Neural cell (in vitro differentiated cells): Measurements from ENCODE around the gene FAM53B. TPM values are rescaled to one million over a fixed set of nuclear protein-coding genes. Genes with fewer than 3 reads are reported as not detected.

Experiments used
- H2AFZ ChIP-seq: fragments of 200-600, 300-800 bp; sonication (generic), shearing (Covaris generic); 2 replicates; pipeline ENCODE4 v1.6.0; 2014; ENCODE audit warnings: low read depth, mild to moderate bottlenecking, antibody characterized with exemption, low read length, moderate library complexity
- H3F3A ChIP-seq: fragments of 200-600 bp; shearing (Covaris generic); 2 replicates; pipeline ENCODE4 v1.6.1; 2016; ENCODE audit warnings: mild to moderate bottlenecking, moderate library complexity, mixed read lengths, antibody characterized with exemption, low read length; ENCODE audit not compliant: insufficient read depth, poor library complexity, severe bottlenecking
- H3K27ac ChIP-seq: fragments of 200-600, 300-800 bp; sonication (generic), shearing (Covaris generic); 2 replicates; pipeline ENCODE4 v1.5.1; 2014; ENCODE audit warnings: mild to moderate bottlenecking, low read length, moderate library complexity
- H3K27me3 ChIP-seq: fragments of 300-800, 200-600 bp; sonication (generic), shearing (Covaris generic); 2 replicates; pipeline ENCODE4 v1.6.0; 2014; ENCODE audit warnings: mild to moderate bottlenecking, low read depth, low read length, moderate library complexity; ENCODE audit not compliant: insufficient read depth
- H3K36me3 ChIP-seq: fragments of 300-800, 200-600 bp; sonication (generic), shearing (Covaris generic); 2 replicates; pipeline ENCODE4 v1.5.1; 2014; ENCODE audit warnings: mild to moderate bottlenecking, antibody characterized with exemption, low read length, moderate library complexity; ENCODE audit not compliant: insufficient read depth
- H3K4me2 ChIP-seq: fragments of 300-800, 200-600 bp; sonication (generic), shearing (Covaris generic); 2 replicates; pipeline ENCODE4 v1.6.0; 2014; ENCODE audit warnings: mild to moderate bottlenecking, low read length
- H3K4me3 ChIP-seq: fragments of 300-800, 200-600 bp; sonication (generic), shearing (Covaris generic); 2 replicates; pipeline ENCODE4 v1.5.1; 2014; ENCODE audit warnings: mild to moderate bottlenecking, low read length, moderate library complexity
- H3K79me2 ChIP-seq: fragments of 200-600 bp; shearing (Covaris generic); replicated peaks from 2 replicates; pipeline ENCODE4 v1.6.0; 2014; ENCODE audit warnings: mild to moderate bottlenecking, low read length, moderate library complexity; ENCODE audit not compliant: insufficient read depth
- H3K9ac ChIP-seq: fragments of 300-800, 200-600 bp; sonication (generic), shearing (Covaris generic); 2 replicates; pipeline ENCODE4 v1.6.1; 2016; ENCODE audit warnings: mild to moderate bottlenecking, low read length, mixed read lengths
- H3K9me2 ChIP-seq: fragments of 200-600 bp; shearing (Covaris generic); 2 replicates; pipeline ENCODE4 v1.6.1; 2016; ENCODE audit warnings: mild to moderate bottlenecking, low read length, mixed read lengths; ENCODE audit not compliant: insufficient read depth
- H3K9me3 ChIP-seq: fragments of 200-600, 300-800 bp; sonication (generic), shearing (Covaris generic); 2 replicates; pipeline ENCODE4 v1.6.1; 2016; ENCODE audit warnings: mild to moderate bottlenecking, mixed run types, low read length, moderate library complexity, mixed read lengths
- H4K20me1 ChIP-seq: fragments of 200-600 bp; shearing (Covaris generic); 2 replicates; pipeline ENCODE4 v1.6.1; 2016; ENCODE audit warnings: mild to moderate bottlenecking, mixed run types; ENCODE audit not compliant: insufficient read depth
- EP300 ChIP-seq: fragments of 450-650 bp; conservative IDR thresholded peaks from 2 replicates; pipeline ENCODE4 v1.6.1; 2014; ENCODE audit warnings: antibody characterized with exemption, mild to moderate bottlenecking, moderate library complexity; ENCODE audit not compliant: poor library complexity, severe bottlenecking
- EZH2 ChIP-seq: fragments of 200-600, 300-800 bp; shearing (Covaris generic), sonication (generic); IDR thresholded peaks from 2 replicates; pipeline ENCODE4 v1.6.1; 2014; ENCODE audit warnings: antibody characterized with exemption, low read length, borderline replicate concordance, mild to moderate bottlenecking; ENCODE audit not compliant: insufficient read depth, poor library complexity, severe bottlenecking
- MXI1 ChIP-seq: fragments of 450-650 bp; conservative IDR thresholded peaks from 2 replicates; pipeline ENCODE4 v1.6.1; 2014; ENCODE audit warnings: antibody characterized with exemption, mild to moderate bottlenecking; ENCODE audit not compliant: poor library complexity, severe bottlenecking
- POLR2AphosphoS5 ChIP-seq: IDR thresholded peaks from 2 replicates; pipeline ENCODE4 v1.6.1; 2012
- RAD21 ChIP-seq: fragments of 450-650 bp; conservative IDR thresholded peaks from 2 replicates; pipeline ENCODE4 v1.6.1; 2014; ENCODE audit warnings: antibody characterized with exemption, mild to moderate bottlenecking, moderate library complexity
- REST ChIP-seq: IDR thresholded peaks from 2 replicates; pipeline ENCODE4 v1.6.1; 2012; ENCODE audit warnings: borderline replicate concordance
- SMC3 ChIP-seq: fragments of 450-650 bp; conservative IDR thresholded peaks from 2 replicates; pipeline ENCODE4 v1.6.1; 2014; ENCODE audit warnings: antibody characterized with exemption, mild to moderate bottlenecking, moderate library complexity; ENCODE audit not compliant: poor library complexity
- TAF1 ChIP-seq: IDR thresholded peaks from 2 replicates; pipeline ENCODE4 v1.6.1; 2012; ENCODE audit warnings: low read depth
- polyA plus RNA-seq: library from polyadenylated mRNA; depleted of rRNA; stranded (reverse); fragments of >200 nt; gene quantifications from 2 replicates; pipeline ENCODE4 v1.2.3, GENCODE V29; 2014
- TF ChIP-seq, protein P1 (sequence below): fragments of 450-650 bp; IDR thresholded peaks from 2 replicates; pipeline ENCODE4 v1.5.1; 2014; ENCODE audit warnings: antibody characterized with exemption, mild to moderate bottlenecking, moderate library complexity; ENCODE audit not compliant: poor library complexity, severe bottlenecking

Gene FAM53B
- polyA plus RNA-seq, 1 donor from 2014 or later, result 21.8 TPM

- Histone ChIP-seq H3K27ac (no peak overlapping the region), H2AFZ (no peak overlapping the region), H3K9me3 (no peaks in the 10 kb centered on the region), H3F3A (no peaks in the 10 kb centered on the region), H3K4me2 (no peak overlapping the region), H3K36me3 (no peaks in the 10 kb centered on the region), H4K20me1 (no peaks in the 10 kb centered on the region), H3K9ac (no peak overlapping the region), H3K4me3 (no peak overlapping the region), H3K79me2 (peaks cover 4% of the 10 kb centered on the region), H3K27me3 (no peaks in the 10 kb centered on the region), H3K9me2 (no peaks in the 10 kb centered on the region)
- TF ChIP-seq MXI1 (no peak), EP300 (no peak), EZH2 (no peak), RAD21 (no peak)
These were observed 54.2 kb downstream of the FAM53B start for GRCh38 chr10:124689911-124690498.

DNA sequence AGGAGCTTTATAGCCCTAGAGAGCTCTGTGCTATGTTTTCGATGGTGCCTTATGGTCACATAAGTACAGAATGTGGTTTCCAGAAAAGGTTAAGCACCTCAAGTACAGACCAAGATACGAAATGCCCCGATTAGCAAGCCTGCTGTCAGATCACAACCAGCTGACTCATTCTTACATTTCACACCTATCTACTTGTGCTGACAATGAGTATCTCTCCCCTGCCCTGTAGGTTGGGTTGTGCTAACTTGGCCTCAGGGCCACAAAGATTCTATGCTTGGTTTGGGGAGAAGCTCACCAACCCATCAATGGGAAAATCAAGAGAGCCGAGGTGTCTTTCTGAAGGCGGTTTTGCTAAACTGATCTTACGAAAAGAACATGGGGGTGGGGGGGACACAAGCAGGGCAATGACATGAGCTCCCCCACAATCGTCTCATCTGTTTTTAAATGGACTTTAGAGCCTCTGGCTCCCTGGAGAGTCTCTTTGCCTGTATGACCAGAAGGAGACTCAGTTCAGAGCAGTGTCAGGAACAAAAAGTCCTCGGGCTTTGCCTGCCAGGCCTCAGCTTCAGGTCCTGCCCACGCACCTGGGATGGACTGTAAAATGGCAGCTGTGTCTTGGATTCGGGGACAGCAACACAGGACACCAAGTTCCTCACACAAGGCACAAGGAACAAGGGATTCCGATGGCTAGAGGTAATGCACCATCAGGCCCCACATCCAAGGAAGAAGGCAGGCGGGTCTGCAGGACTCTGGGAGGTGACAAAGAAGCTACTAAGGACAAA is 55.1 kb downstream of the FAM53B start:
- Histone ChIP-seq H3K4me2 (no peak overlapping the region), H3K9ac (no peak overlapping the region), H3K79me2 (peaks cover 4% of the 10 kb centered on the region), H3F3A (no peaks in the 10 kb centered on the region), H3K9me3 (no peaks in the 10 kb centered on the region), H3K27me3 (no peaks in the 10 kb centered on the region), H3K27ac (no peak overlapping the region), H3K36me3 (no peaks in the 10 kb centered on the region), H2AFZ (no peak overlapping the region), H3K9me2 (no peaks in the 10 kb centered on the region), H3K4me3 (no peak overlapping the region), H4K20me1 (no peaks in the 10 kb centered on the region)
- TF ChIP-seq EP300 (no peak), RAD21 (no peak), POLR2AphosphoS5 (no peak), SMC3 (no peak), REST (no peak), EZH2 (no peak), TAF1 (no peak), MXI1 (no peak)
- TF ChIP-seq, protein P1, sequence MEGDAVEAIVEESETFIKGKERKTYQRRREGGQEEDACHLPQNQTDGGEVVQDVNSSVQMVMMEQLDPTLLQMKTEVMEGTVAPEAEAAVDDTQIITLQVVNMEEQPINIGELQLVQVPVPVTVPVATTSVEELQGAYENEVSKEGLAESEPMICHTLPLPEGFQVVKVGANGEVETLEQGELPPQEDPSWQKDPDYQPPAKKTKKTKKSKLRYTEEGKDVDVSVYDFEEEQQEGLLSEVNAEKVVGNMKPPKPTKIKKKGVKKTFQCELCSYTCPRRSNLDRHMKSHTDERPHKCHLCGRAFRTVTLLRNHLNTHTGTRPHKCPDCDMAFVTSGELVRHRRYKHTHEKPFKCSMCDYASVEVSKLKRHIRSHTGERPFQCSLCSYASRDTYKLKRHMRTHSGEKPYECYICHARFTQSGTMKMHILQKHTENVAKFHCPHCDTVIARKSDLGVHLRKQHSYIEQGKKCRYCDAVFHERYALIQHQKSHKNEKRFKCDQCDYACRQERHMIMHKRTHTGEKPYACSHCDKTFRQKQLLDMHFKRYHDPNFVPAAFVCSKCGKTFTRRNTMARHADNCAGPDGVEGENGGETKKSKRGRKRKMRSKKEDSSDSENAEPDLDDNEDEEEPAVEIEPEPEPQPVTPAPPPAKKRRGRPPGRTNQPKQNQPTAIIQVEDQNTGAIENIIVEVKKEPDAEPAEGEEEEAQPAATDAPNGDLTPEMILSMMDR, result no peak
